B cell (primary cell): Measurements from ENCODE around the gene NOL11. TPM values are rescaled to one million over a fixed set of nuclear protein-coding genes. Genes with fewer than 3 reads are reported as not detected.

Experiments
- ATAC-seq: fragments of 200-7000 bp; cut with Tn5 transposase; one replicate; pipeline ENCODE4 v1.10.0; 2021; ENCODE audit warnings: low read depth, mild to moderate bottlenecking, moderate number of reproducible peaks, moderate library complexity
- CTCF ChIA-PET: fragments of 350-600 bp; sonication (Branson Sonifier 250); formaldehyde crosslinking; loops from one replicate; lab custom pipeline; 2021; ENCODE audit warnings: antibody characterized with exemption, inconsistent platforms; lab: Charles Lee
- POLR2A ChIA-PET: fragments of 350-600 bp; sonication (Branson Sonifier 250); formaldehyde crosslinking; loops from one replicate; lab custom pipeline; 2021; ENCODE audit warnings: antibody characterized with exemption; lab: Charles Lee
- DNase-seq: peaks from one replicate; pipeline ENCODE4 v3.0.0; 2013
- H2AFZ ChIP-seq: 2 replicates; pipeline ENCODE4 v1.6.1; 2012; ENCODE audit warnings: mild to moderate bottlenecking, low read depth, low read length; ENCODE audit not compliant: insufficient read depth, poor library complexity, severe bottlenecking
- H3K27ac ChIP-seq, 2 donors: 1 replicate in 1 of 2; 2 replicates in 1 of 2; pipeline ENCODE4 v1.5.1; 2012 to 2013; ENCODE audit warnings: low read length in 2 of 2, mild to moderate bottlenecking in 2 of 2, moderate library complexity in 1 of 2
- H3K27me3 ChIP-seq, 4 experiments: fragments of 200-600 bp in 1 of 4; sonication (generic) in 1 of 4; replicated peaks in 1 of 4; 1 replicate in 2 of 4; 2 replicates in 2 of 4; pipeline versions ENCODE4 v1.6.1 to v1.7.0; 2013 to 2016; ENCODE audit warnings: low read length in 3 of 4, mild to moderate bottlenecking in 2 of 4, mixed read lengths in 1 of 4, moderate library complexity in 1 of 4; ENCODE audit not compliant: insufficient read depth in 4 of 4, control insufficient read depth in 3 of 4; ENCODE audit errors: control extremely low read depth in 1 of 4
- H3K36me3 ChIP-seq, 2 experiments: replicated peaks in 1 of 2; 1 replicate in 1 of 2; 2 replicates in 1 of 2; pipeline versions ENCODE4 v1.6.1 to v1.7.1; 2013; ENCODE audit warnings: low read length in 1 of 2; ENCODE audit not compliant: insufficient read depth in 2 of 2, control insufficient read depth in 1 of 2; ENCODE audit errors: control extremely low read depth in 1 of 2, extremely low read depth in 1 of 2
- H3K4me1 ChIP-seq, 2 donors: fragments of 200-600 bp in 1 of 2; sonication (generic) in 1 of 2; 1 replicate in 1 of 2; 2 replicates in 1 of 2; pipeline versions ENCODE4 v1.5.1 to v1.6.1; 2013 to 2017; ENCODE audit warnings: low read length in 2 of 2; ENCODE audit not compliant: control insufficient read depth in 2 of 2, insufficient read depth in 2 of 2
- H3K4me2 ChIP-seq: replicated peaks from 2 replicates; pipeline ENCODE3; 2012; ENCODE audit warnings: mild to moderate bottlenecking, low read depth, low read length; ENCODE audit not compliant: poor library complexity, severe bottlenecking
- H3K4me3 ChIP-seq, 5 experiments: fragments of 200-600 bp in 1 of 5; sonication (generic) in 1 of 5; 1 replicate in 3 of 5; 2 replicates in 2 of 5; pipeline versions ENCODE4 v1.5.1 to v1.7.0; 2011 to 2016; ENCODE audit warnings: low read length in 4 of 5, mild to moderate bottlenecking in 4 of 5, low read depth in 2 of 5, control low read depth in 1 of 5, moderate library complexity in 1 of 5; ENCODE audit not compliant: insufficient read depth in 1 of 5; ENCODE audit errors: control extremely low read depth in 1 of 5, extremely low read depth in 1 of 5
- H3K79me2 ChIP-seq: fragments of 200-600 bp; sonication (generic); one replicate; pipeline ENCODE4 v1.6.0; 2016; ENCODE audit warnings: low read length; ENCODE audit not compliant: control insufficient read depth, insufficient read depth
- H3K9ac ChIP-seq: fragments of 200-600 bp; sonication (generic); 2 replicates; pipeline ENCODE4 v1.6.1; 2017; ENCODE audit warnings: mild to moderate bottlenecking, low read length, moderate library complexity
- H3K9me3 ChIP-seq, 3 donors: one replicate each; pipeline versions ENCODE4 v1.6.1 to v1.7.1; 2013; ENCODE audit warnings: low read length in 2 of 3; ENCODE audit not compliant: control insufficient read depth in 2 of 3, insufficient read depth in 1 of 3; ENCODE audit errors: control extremely low read depth in 1 of 3
- H4K20me1 ChIP-seq: 2 replicates; pipeline ENCODE4 v1.6.0; 2012; ENCODE audit warnings: mild to moderate bottlenecking, low read length; ENCODE audit not compliant: insufficient read depth, control insufficient read depth, poor library complexity, severe bottlenecking
- H3K27ac Mint-ChIP-seq: one replicate; pipeline ENCODE4 v1.8.0; 2021; ENCODE audit warnings: mixed read lengths
- H3K27me3 Mint-ChIP-seq: one replicate; pipeline ENCODE4 v1.8.0; 2021; ENCODE audit warnings: mixed read lengths
- H3K4me1 Mint-ChIP-seq: one replicate; pipeline ENCODE4 v1.8.0; 2021; ENCODE audit warnings: mixed read lengths
- H3K4me3 Mint-ChIP-seq: one replicate; pipeline ENCODE4 v1.8.0; 2021; ENCODE audit warnings: mixed read lengths
- H3K9me3 Mint-ChIP-seq: one replicate; pipeline ENCODE4 v1.8.0; 2022; ENCODE audit warnings: mixed read lengths; ENCODE audit not compliant: insufficient read depth
- EZH2 ChIP-seq: IDR thresholded peaks from 2 replicates; pipeline ENCODE4 v1.6.1; 2012; ENCODE audit warnings: borderline replicate concordance, low read depth, mild to moderate bottlenecking, moderate library complexity, low read length; ENCODE audit not compliant: insufficient read depth, poor library complexity, severe bottlenecking
- WGBS: methylation state at CpG from one replicate; pipeline ENCODE4 v1.1.5; 2013; ENCODE audit warnings: missing lambda C conversion rate; ENCODE audit not compliant: insufficient coverage; 5-methylcytosine and 5-hydroxymethylcytosine counted together
- intact Hi-C: fragments of 100-400 bp; cut with micrococcal nuclease; formaldehyde crosslinking; loops from one replicate; pipeline ENCODE4 v1.10.0; 2022
- polyA plus RNA-seq: library from polyadenylated mRNA; depleted of rRNA; stranded (reverse); fragments of >200 nt; gene quantifications from 2 replicates; pipeline ENCODE4 v1.2.3, GENCODE V29; 2012
- total RNA-seq, 2 donors: library from RNA; stranded (reverse); fragments of 120-200 nt in 1 of 2; gene quantifications; 1 replicate in 1 of 2; 2 replicates in 1 of 2; pipeline versions ENCODE4 v1.2.3 to v1.2.4, GENCODE V29; 2013 to 2022
- TF ChIP-seq, protein P1 (sequence below): fragments of 200-600 bp; IDR thresholded peaks from one replicate; pipeline ENCODE4 v1.8.0; 2022; ENCODE audit warnings: antibody characterized with exemption, mild to moderate bottlenecking

The NOL11 gene
- total and polyA plus RNA-seq, 2 donors (not counting 1 experiment from before 2014, with no cell fraction given): 20.3 to 59.1 TPM

DNA sequence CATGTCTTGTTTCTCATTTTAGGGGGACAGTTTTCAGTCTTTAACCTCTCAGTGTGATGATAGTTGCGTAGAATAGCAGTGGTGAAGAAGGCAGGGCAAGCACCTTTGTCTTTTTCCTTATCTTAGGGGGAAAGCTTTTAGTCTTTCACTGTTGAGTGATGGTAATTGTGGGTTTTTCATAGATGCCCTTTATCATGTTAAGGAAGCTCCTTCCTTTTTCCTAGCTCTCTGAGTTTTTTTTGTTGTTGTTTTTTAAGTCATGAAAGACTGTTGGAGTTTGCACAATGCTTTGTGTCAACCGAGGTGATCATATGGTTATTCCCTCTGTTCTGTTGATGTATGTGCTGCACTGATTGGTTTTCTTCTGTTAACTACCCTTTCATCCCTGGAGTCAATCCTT lies 15.7 kb downstream of the NOL11 start:
- TF ChIP-seq, protein P1, sequence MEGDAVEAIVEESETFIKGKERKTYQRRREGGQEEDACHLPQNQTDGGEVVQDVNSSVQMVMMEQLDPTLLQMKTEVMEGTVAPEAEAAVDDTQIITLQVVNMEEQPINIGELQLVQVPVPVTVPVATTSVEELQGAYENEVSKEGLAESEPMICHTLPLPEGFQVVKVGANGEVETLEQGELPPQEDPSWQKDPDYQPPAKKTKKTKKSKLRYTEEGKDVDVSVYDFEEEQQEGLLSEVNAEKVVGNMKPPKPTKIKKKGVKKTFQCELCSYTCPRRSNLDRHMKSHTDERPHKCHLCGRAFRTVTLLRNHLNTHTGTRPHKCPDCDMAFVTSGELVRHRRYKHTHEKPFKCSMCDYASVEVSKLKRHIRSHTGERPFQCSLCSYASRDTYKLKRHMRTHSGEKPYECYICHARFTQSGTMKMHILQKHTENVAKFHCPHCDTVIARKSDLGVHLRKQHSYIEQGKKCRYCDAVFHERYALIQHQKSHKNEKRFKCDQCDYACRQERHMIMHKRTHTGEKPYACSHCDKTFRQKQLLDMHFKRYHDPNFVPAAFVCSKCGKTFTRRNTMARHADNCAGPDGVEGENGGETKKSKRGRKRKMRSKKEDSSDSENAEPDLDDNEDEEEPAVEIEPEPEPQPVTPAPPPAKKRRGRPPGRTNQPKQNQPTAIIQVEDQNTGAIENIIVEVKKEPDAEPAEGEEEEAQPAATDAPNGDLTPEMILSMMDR: no peak
- Histone ChIP-seq H3K4me1 (no peaks in the 10 kb centered on the region), H3K9me3 (peaks cover 0 to 4% (median 3%) of the 10 kb centered on the region in 3 donors), H3K9ac (no peak overlapping the region), H3K36me3 (peaks cover 25 to 82% of the 10 kb centered on the region in 2 experiments), H3K4me2 (no peak overlapping the region), H2AFZ (no peak overlapping the region), H4K20me1 (peaks cover 29% of the 10 kb centered on the region), H3K79me2 (peaks cover 44% of the 10 kb centered on the region), H3K4me3 (no peak overlapping the region), H3K27ac (no peak overlapping the region), H3K27me3 (no peaks in the 10 kb centered on the region)
- ChIA-PET CTCF (no interaction called here), POLR2A (no interaction called here)
- Mint-ChIP-seq H3K27ac (no peak overlapping the region), H3K27me3 (no peaks in the 10 kb centered on the region), H3K4me3 (no peak overlapping the region), H3K9me3 (peaks cover 4% of the 10 kb centered on the region), H3K4me1 (peaks cover 7% of the 10 kb centered on the region)
- DNase-seq: no peak
- no CpG with 5 or more reads among the region's 2 CpGs for WGBS
- intact Hi-C loops: no loop called here
- ATAC-seq: no peak

DNA sequence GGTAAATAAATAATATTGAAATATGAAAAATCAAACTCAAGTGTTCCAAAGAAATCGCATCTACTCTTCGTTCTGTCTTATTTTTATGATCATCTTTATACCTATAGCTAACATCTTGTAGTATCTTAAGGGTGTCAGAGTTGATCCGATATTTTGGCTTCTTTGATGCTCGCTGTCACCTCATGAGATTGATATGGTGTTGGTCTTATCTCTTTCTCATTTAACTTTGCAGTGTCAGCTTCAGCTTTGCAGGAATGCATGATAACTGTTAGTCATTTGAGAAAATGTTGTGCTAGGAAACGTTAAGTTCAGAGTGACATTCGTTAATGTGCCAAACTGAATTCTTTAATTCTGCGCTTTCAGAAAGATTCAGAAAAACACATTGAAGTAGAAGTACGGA lies 19.4 kb downstream of the NOL11 start:
- DNase-seq (no peak), ATAC-seq (no peak)
- Histone ChIP-seq H3K36me3 (peaks cover 15 to 89% of the 10 kb centered on the region in 2 experiments), H3K27ac (no peak overlapping the region), H3K4me3 (no peak overlapping the region), H3K9me3 (no peaks in the 10 kb centered on the region), H4K20me1 (peaks cover 21% of the 10 kb centered on the region), H2AFZ (no peak overlapping the region), H3K9ac (no peak overlapping the region), H3K27me3 (no peaks in the 10 kb centered on the region), H3K4me2 (no peak overlapping the region), H3K4me1 (no peaks in the 10 kb centered on the region), H3K79me2 (peaks cover 22% of the 10 kb centered on the region)
- Mint-ChIP-seq H3K27ac (no peak overlapping the region), H3K27me3 (no peaks in the 10 kb centered on the region), H3K9me3 (no peaks in the 10 kb centered on the region), H3K4me3 (no peak overlapping the region), H3K4me1 (peaks cover 7% of the 10 kb centered on the region)
- POLR2A ChIA-PET: no interaction called here
- WGBS: 97% methylated on average over 4 of the region's 8 CpGs
- no peak for TF ChIP-seq EZH2
- TF ChIP-seq, protein P1: no peak
- CTCF ChIA-PET: no interaction called here
- intact Hi-C loops: no loop called here
